Glomerular endothelial cell (primary cell): ENCODE data around the gene ZPR1. TPM values are rescaled to one million over a fixed set of nuclear protein-coding genes. Genes with fewer than 3 reads are reported as not detected.
A peak's percentile ranks its signal among the peaks of the same experiment; 100 is the strongest.
"Not testable (repeated sequence)": the region's sequence is repeated elsewhere in the genome, so short reads cannot be mapped to it uniquely, and the experiment has no call there.

Experiments used
- DNase-seq: peaks from one replicate; pipeline ENCODE4 v3.0.0-alpha.2; 2011; ENCODE audit warnings: low read depth, low spot score; ENCODE audit errors: extremely low read depth
- total RNA-seq: library from RNA; depleted of rRNA; stranded (reverse); fragments of >200 nt; gene quantifications from 2 replicates; pipeline ENCODE4 v1.2.3, GENCODE V29; 2015

Gene ZPR1
- total RNA-seq = 40.6 and 50.9 TPM in 2 replicates

GRCh38 chr11:116787786-116788486 is at the start of gene ZPR1:
Gene ZPR1 (minus strand): TSS chr11:116788023. CDS start chr11:116787990, 33 bp downstream.
- DNase-seq = no peak

- no peak for DNase-seq
Observed at GRCh38 chr11:116836632-116836991, 48.8 kb upstream of the ZPR1 start.

GRCh38 chr11:116835791-116836631 is 48.2 kb upstream of the ZPR1 start:
- peak; percentile 31 for DNase-seq

- no peak for DNase-seq
Observed at GRCh38 chr11:116835042-116835772, 47.4 kb upstream of the ZPR1 start.

- not testable (repeated sequence) for DNase-seq
Observed at GRCh38 chr11:116834535-116835041, 46.8 kb upstream of the ZPR1 start.

GRCh38 chr11:116833816-116834534 is 46.2 kb upstream of the ZPR1 start:
- no peak for DNase-seq

- DNase-seq = no peak
Observed at GRCh38 chr11:116833491-116833815, 45.6 kb upstream of the ZPR1 start.

GRCh38 chr11:116832350-116833290 is 44.8 kb upstream of the ZPR1 start:
- DNase-seq = no peak

GRCh38 chr11:116831790-116832349 is 44.0 kb upstream of the ZPR1 start:
- DNase-seq = no peak

GRCh38 chr11:116830184-116830912 is 42.5 kb upstream of the ZPR1 start:
- no peak for DNase-seq

- no peak for DNase-seq
Observed at GRCh38 chr11:116829525-116830183, 41.8 kb upstream of the ZPR1 start, which contains the start of gene APOC3. Gene APOC3 (plus strand): TSS chr11:116829907. CDS start chr11:116830583, 676 bp downstream.

- no peak for DNase-seq
Observed at GRCh38 chr11:116828632-116829524, 41.1 kb upstream of the ZPR1 start.

- DNase-seq = no peak
Observed at GRCh38 chr11:116827461-116827860, 39.6 kb upstream of the ZPR1 start.

- DNase-seq = no peak
Observed at GRCh38 chr11:116826751-116827431, 39.1 kb upstream of the ZPR1 start.

GRCh38 chr11:116825854-116826750 is 38.3 kb upstream of the ZPR1 start:
- no peak for DNase-seq
